HPDE6-E6E7 (cell line): ENCODE results near the gene DPP7.
"Not testable (repeated sequence)": the region's sequence is repeated elsewhere in the genome, so short reads cannot be mapped to it uniquely, and the experiment has no call there.

ENCODE experiments used
- DNase-seq: peaks from one replicate; pipeline ENCODE4 v3.0.0; 2011; ENCODE audit warnings: missing footprints; ENCODE audit errors: extremely low spot score

The DPP7 gene

GRCh38 chr9:137148242-137148641 lies 33.7 kb upstream of the DPP7 start:
- DNase-seq = no peak

GRCh38 chr9:137147793-137148160 lies 33.2 kb upstream of the DPP7 start:
- no peak for DNase-seq

GRCh38 chr9:137147091-137147792 lies 32.7 kb upstream of the DPP7 start:
- DNase-seq = no peak

GRCh38 chr9:137146527-137146918 lies 32.0 kb upstream of the DPP7 start:
- no peak for DNase-seq

GRCh38 chr9:137145731-137146526 lies 31.4 kb upstream of the DPP7 start:
- no peak for DNase-seq

- DNase-seq = no peak
Measured at GRCh38 chr9:137143459-137143858, 28.9 kb upstream of the DPP7 start.

- DNase-seq = no peak
Measured at GRCh38 chr9:137141976-137142936, 27.7 kb upstream of the DPP7 start.

- DNase-seq = no peak
Measured at GRCh38 chr9:137141050-137141810, 26.7 kb upstream of the DPP7 start.

- no peak for DNase-seq
Measured at GRCh38 chr9:137140151-137141012, 25.8 kb upstream of the DPP7 start.

GRCh38 chr9:137139468-137140150 lies 25.1 kb upstream of the DPP7 start:
- DNase-seq = no peak

GRCh38 chr9:137138722-137139467 lies 24.4 kb upstream of the DPP7 start, which contains the start of gene GRIN1:
Gene GRIN1, plus strand, starts transcription at chr9:137139154. Its CDS starts 333 bp downstream, at chr9:137139487.
- DNase-seq = no peak

GRCh38 chr9:137138058-137138721 lies 23.7 kb upstream of the DPP7 start:
- DNase-seq = no peak

- DNase-seq = no peak
Measured at GRCh38 chr9:137136881-137137607, 22.5 kb upstream of the DPP7 start.

- no peak for DNase-seq
Measured at GRCh38 chr9:137136261-137136880, 21.8 kb upstream of the DPP7 start.

GRCh38 chr9:137135154-137135553 lies 20.6 kb upstream of the DPP7 start:
- not testable (repeated sequence) for DNase-seq

- DNase-seq = no peak
Measured at GRCh38 chr9:137134191-137134590, 19.7 kb upstream of the DPP7 start.

- no peak for DNase-seq
Measured at GRCh38 chr9:137130176-137130755, 15.7 kb upstream of the DPP7 start.
